ENCODE results near the gene PASK.

PASK gene

DNA sequence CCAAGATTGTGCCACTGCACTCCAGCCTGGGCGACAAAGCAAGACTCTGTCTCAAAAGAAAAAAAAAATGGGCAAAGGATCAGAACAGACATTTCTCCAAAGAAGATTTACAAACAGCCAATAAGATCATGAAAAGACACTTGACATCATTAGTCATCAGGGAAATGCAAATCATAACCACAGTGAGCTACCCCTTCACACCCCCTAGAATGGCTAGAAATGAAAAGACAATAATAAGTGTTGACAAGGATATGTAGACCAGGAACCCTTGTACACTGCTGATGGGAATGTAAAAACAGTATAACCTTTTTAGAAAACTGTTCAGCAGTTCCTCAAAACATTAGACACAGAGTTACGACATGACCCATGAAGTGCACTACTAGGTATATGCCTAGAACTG lies 28.8 kb downstream of the PASK start:
- H3K4me3 ChIP-seq (ENCODE audit: low read length in 2 of 2) = no peak overlapping the region
- H2BK5ac ChIP-seq (ENCODE audit: low read length) = no peak overlapping the region
- DNase-seq (ENCODE audit: low spot score) = no peak
- no peak overlapping the region for H3K9ac ChIP-seq (ENCODE audit: low read depth, low read length, poor library complexity)
- no peaks in the 10 kb centered on the region for H3K27me3 ChIP-seq (ENCODE audit: control insufficient read depth in 3 of 3, insufficient read depth in 3 of 3, low read depth in 1 of 3, low read length in 3 of 3)
- H2BK120ac ChIP-seq (ENCODE audit: low read depth, low read length) = no peak overlapping the region
- peaks cover 6% of the 10 kb centered on the region for H3K79me1 ChIP-seq (ENCODE audit: low read depth, low read length)
- H2AK5ac ChIP-seq (ENCODE audit: low read depth, low read length) = no peak overlapping the region
- no peak overlapping the region for H2BK12ac ChIP-seq (ENCODE audit: low read length)
- no peak overlapping the region for H2AFZ ChIP-seq (ENCODE audit: low read length)
- H3K4ac ChIP-seq (ENCODE audit: low read length) = no peak overlapping the region
- no peak overlapping the region for H3K27ac ChIP-seq (replicated peaks; ENCODE audit: low read length)
- no peak overlapping the region for H4K91ac ChIP-seq (ENCODE audit: low read depth, low read length, poor library complexity)
- no peak overlapping the region for H4K8ac ChIP-seq (ENCODE audit: low read depth, low read length)
- no peak overlapping the region for H3K18ac ChIP-seq (ENCODE audit: low read length)
- no peaks in the 10 kb centered on the region for H3K9me3 ChIP-seq (replicated peaks in 1 of 2; ENCODE audit: control insufficient read depth in 2 of 2, insufficient read depth in 1 of 2, low read depth in 1 of 2, low read length in 2 of 2)
- H3K4me1 ChIP-seq (ENCODE audit: control insufficient read depth in 2 of 2, insufficient read depth in 1 of 2, low read depth in 1 of 2, low read length in 2 of 2) = no peaks in the 10 kb centered on the region
- no peak overlapping the region for H2BK15ac ChIP-seq (ENCODE audit: low read length)
- no CpG with 5 or more reads among the region's 2 CpGs for WGBS, 2 donors (ENCODE audit: extremely low coverage in 2 of 2, insufficient read length in 2 of 2, insufficient replicate concordance in 1 of 2)
- H3K23ac ChIP-seq (ENCODE audit: low read depth, low read length, poor library complexity) = no peak overlapping the region
- peaks cover 23 to 63% of the 10 kb centered on the region in 2 donors for H3K36me3 ChIP-seq (replicated peaks in 1 of 2; ENCODE audit: control insufficient read depth in 2 of 2, insufficient read depth in 2 of 2, low read length in 2 of 2)
- no peak overlapping the region for H3K4me2 ChIP-seq (ENCODE audit: insufficient read depth, low read length, poor library complexity, severe bottlenecking)
- no peak overlapping the region for H3K14ac ChIP-seq (ENCODE audit: low read length)

GRCh38 chr2:241118737-241119505 lies 30.4 kb downstream of the PASK start:
- Histone ChIP-seq H3K79me1 (ENCODE audit: low read depth, low read length) (peaks cover 5% of the 10 kb centered on the region), H3K4ac (ENCODE audit: low read length) (no peak overlapping the region), H2AK5ac (ENCODE audit: low read depth, low read length) (no peak overlapping the region), H2BK5ac (ENCODE audit: low read length) (no peak overlapping the region), H3K9me3 (replicated peaks in 1 of 2; ENCODE audit: control insufficient read depth in 2 of 2, insufficient read depth in 1 of 2, low read depth in 1 of 2, low read length in 2 of 2) (no peaks in the 10 kb centered on the region), H3K27me3 (ENCODE audit: control insufficient read depth in 3 of 3, insufficient read depth in 3 of 3, low read depth in 1 of 3, low read length in 3 of 3) (no peaks in the 10 kb centered on the region), H2BK12ac (ENCODE audit: low read length) (no peak overlapping the region), H3K23ac (ENCODE audit: low read depth, low read length, poor library complexity) (no peak overlapping the region), H2BK15ac (ENCODE audit: low read length) (no peak overlapping the region), H3K9ac (ENCODE audit: low read depth, low read length, poor library complexity) (no peak overlapping the region), H2AFZ (ENCODE audit: low read length) (no peak overlapping the region), H3K36me3 (replicated peaks in 1 of 2; ENCODE audit: control insufficient read depth in 2 of 2, insufficient read depth in 2 of 2, low read length in 2 of 2) (peaks cover 24 to 71% of the 10 kb centered on the region in 2 donors), H4K8ac (ENCODE audit: low read depth, low read length) (no peak overlapping the region), H3K18ac (ENCODE audit: low read length) (no peak overlapping the region), H3K27ac (replicated peaks; ENCODE audit: low read length) (no peak overlapping the region), H2BK120ac (ENCODE audit: low read depth, low read length) (no peak overlapping the region), H3K4me2 (ENCODE audit: insufficient read depth, low read length, poor library complexity, severe bottlenecking) (no peak overlapping the region), H3K4me1 (ENCODE audit: control insufficient read depth in 2 of 2, insufficient read depth in 1 of 2, low read depth in 1 of 2, low read length in 2 of 2) (no peaks in the 10 kb centered on the region), H3K14ac (ENCODE audit: low read length) (no peak overlapping the region), H4K91ac (ENCODE audit: low read depth, low read length, poor library complexity) (no peak overlapping the region), H3K4me3 (ENCODE audit: low read length in 2 of 2) (no peak overlapping the region)
- no CpG with 5 or more reads among the region's 24 CpGs for WGBS, 2 donors (ENCODE audit: extremely low coverage in 2 of 2, insufficient read length in 2 of 2, insufficient replicate concordance in 1 of 2)
- no peak for DNase-seq (ENCODE audit: low spot score)

- Histone ChIP-seq H3K27me3 (ENCODE audit: control insufficient read depth in 3 of 3, insufficient read depth in 3 of 3, low read depth in 1 of 3, low read length in 3 of 3) (no peaks in the 10 kb centered on the region), H3K4me2 (ENCODE audit: insufficient read depth, low read length, poor library complexity, severe bottlenecking) (no peak overlapping the region), H2BK15ac (ENCODE audit: low read length) (no peak overlapping the region), H2BK5ac (ENCODE audit: low read length) (no peak overlapping the region), H3K23ac (ENCODE audit: low read depth, low read length, poor library complexity) (no peak overlapping the region), H4K8ac (ENCODE audit: low read depth, low read length) (no peak overlapping the region), H3K9me3 (replicated peaks in 1 of 2; ENCODE audit: control insufficient read depth in 2 of 2, insufficient read depth in 1 of 2, low read depth in 1 of 2, low read length in 2 of 2) (no peaks in the 10 kb centered on the region), H3K4ac (ENCODE audit: low read length) (no peak overlapping the region), H3K27ac (replicated peaks; ENCODE audit: low read length) (no peak overlapping the region), H2AFZ (ENCODE audit: low read length) (no peak overlapping the region), H2AK5ac (ENCODE audit: low read depth, low read length) (no peak overlapping the region), H4K91ac (ENCODE audit: low read depth, low read length, poor library complexity) (no peak overlapping the region), H2BK120ac (ENCODE audit: low read depth, low read length) (no peak overlapping the region), H3K18ac (ENCODE audit: low read length) (no peak overlapping the region), H3K79me1 (ENCODE audit: low read depth, low read length) (peaks cover 3% of the 10 kb centered on the region), H3K4me3 (ENCODE audit: low read length in 2 of 2) (no peak overlapping the region), H3K9ac (ENCODE audit: low read depth, low read length, poor library complexity) (no peak overlapping the region), H3K4me1 (ENCODE audit: control insufficient read depth in 2 of 2, insufficient read depth in 1 of 2, low read depth in 1 of 2, low read length in 2 of 2) (no peaks in the 10 kb centered on the region), H3K36me3 (replicated peaks in 1 of 2; ENCODE audit: control insufficient read depth in 2 of 2, insufficient read depth in 2 of 2, low read length in 2 of 2) (peaks cover 17 to 74% of the 10 kb centered on the region in 2 donors), H2BK12ac (ENCODE audit: low read length) (peak overlapping the region; percentile 41), H3K14ac (ENCODE audit: low read length) (no peak overlapping the region)
- no peak for DNase-seq (ENCODE audit: low spot score)
- WGBS, 2 donors (ENCODE audit: extremely low coverage in 2 of 2, insufficient read length in 2 of 2, insufficient replicate concordance in 1 of 2) = no CpG with 5 or more reads among the region's 32 CpGs
Observed at GRCh38 chr2:241116606-241117560, 32.4 kb downstream of the PASK start.

DNA sequence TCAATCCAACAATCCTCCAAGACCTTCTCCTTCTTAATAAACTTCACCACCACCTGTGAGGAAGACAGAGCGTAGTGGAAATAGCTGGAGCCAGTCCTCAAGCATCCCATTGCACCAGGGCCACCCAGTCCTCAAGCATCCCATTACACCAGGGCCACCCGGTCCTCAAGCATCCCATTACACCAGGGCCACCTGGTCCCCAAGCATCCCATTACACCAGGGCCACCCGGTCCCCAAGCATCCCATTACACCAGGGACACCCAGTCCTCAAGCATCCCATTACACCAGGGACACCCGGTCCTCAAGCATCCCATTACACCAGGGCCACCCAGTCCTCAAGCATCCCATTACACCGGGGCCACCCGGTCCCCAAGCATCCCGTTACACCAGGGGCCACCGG lies 33.9 kb downstream of the PASK start:
- no peak overlapping the region for H4K8ac ChIP-seq (ENCODE audit: low read depth, low read length)
- no peak overlapping the region for H3K23ac ChIP-seq (ENCODE audit: low read depth, low read length, poor library complexity)
- no peak overlapping the region for H2BK15ac ChIP-seq (ENCODE audit: low read length)
- H3K9me3 ChIP-seq (replicated peaks in 1 of 2; ENCODE audit: control insufficient read depth in 2 of 2, insufficient read depth in 1 of 2, low read depth in 1 of 2, low read length in 2 of 2) = no peaks in the 10 kb centered on the region
- H3K36me3 ChIP-seq (replicated peaks in 1 of 2; ENCODE audit: control insufficient read depth in 2 of 2, insufficient read depth in 2 of 2, low read length in 2 of 2) = peaks cover 18 to 73% of the 10 kb centered on the region in 2 donors
- no peak for DNase-seq (ENCODE audit: low spot score)
- no peak overlapping the region for H3K18ac ChIP-seq (ENCODE audit: low read length)
- no peak overlapping the region for H3K14ac ChIP-seq (ENCODE audit: low read length)
- no peak overlapping the region for H3K27ac ChIP-seq (replicated peaks; ENCODE audit: low read length)
- no peak overlapping the region for H4K91ac ChIP-seq (ENCODE audit: low read depth, low read length, poor library complexity)
- no peak overlapping the region for H3K4me3 ChIP-seq (ENCODE audit: low read length in 2 of 2)
- H3K4ac ChIP-seq (ENCODE audit: low read length) = no peak overlapping the region
- no peak overlapping the region for H2BK120ac ChIP-seq (ENCODE audit: low read depth, low read length)
- H2BK5ac ChIP-seq (ENCODE audit: low read length) = no peak overlapping the region
- no peak overlapping the region for H3K4me2 ChIP-seq (ENCODE audit: insufficient read depth, low read length, poor library complexity, severe bottlenecking)
- no CpG with 5 or more reads among the region's 8 CpGs for WGBS, 2 donors (ENCODE audit: extremely low coverage in 2 of 2, insufficient read length in 2 of 2, insufficient replicate concordance in 1 of 2)
- no peak overlapping the region for H2AK5ac ChIP-seq (ENCODE audit: low read depth, low read length)
- H2AFZ ChIP-seq (ENCODE audit: low read length) = no peak overlapping the region
- H3K4me1 ChIP-seq (ENCODE audit: control insufficient read depth in 2 of 2, insufficient read depth in 1 of 2, low read depth in 1 of 2, low read length in 2 of 2) = no peaks in the 10 kb centered on the region
- no peak overlapping the region for H2BK12ac ChIP-seq (ENCODE audit: low read length)
- H3K27me3 ChIP-seq (ENCODE audit: control insufficient read depth in 3 of 3, insufficient read depth in 3 of 3, low read depth in 1 of 3, low read length in 3 of 3) = no peaks in the 10 kb centered on the region
- H3K9ac ChIP-seq (ENCODE audit: low read depth, low read length, poor library complexity) = no peak overlapping the region
- peaks cover 3% of the 10 kb centered on the region for H3K79me1 ChIP-seq (ENCODE audit: low read depth, low read length)
